Hepatocyte (in vitro differentiated cells): ENCODE data around the gene SNRNP25.
"Not testable (repeated sequence)": the region's sequence is repeated elsewhere in the genome, so short reads cannot be mapped to it uniquely, and the experiment has no call there.

ENCODE experiments used
- EZH2 ChIP-seq: fragments of 200-600 bp; sonication (generic); IDR thresholded peaks from 2 replicates; pipeline ENCODE4 v1.6.1; 2016; ENCODE audit warnings: antibody characterized with exemption, mild to moderate bottlenecking, borderline replicate concordance
- EZH2phosphoT487 ChIP-seq: fragments of 200-600 bp; sonication (generic); IDR thresholded peaks from one replicate; pipeline ENCODE4 v1.6.1; 2018; ENCODE audit warnings: antibody characterized with exemption, mild to moderate bottlenecking, low read depth, moderate library complexity; ENCODE audit not compliant: unreplicated experiment, severe bottlenecking
- TF ChIP-seq, protein P1 (sequence below): fragments of 200-600 bp; sonication (generic); IDR thresholded peaks from 2 replicates; pipeline ENCODE4 v1.5.1; 2016; ENCODE audit warnings: antibody characterized with exemption, mild to moderate bottlenecking; ENCODE audit not compliant: poor library complexity

DNA sequence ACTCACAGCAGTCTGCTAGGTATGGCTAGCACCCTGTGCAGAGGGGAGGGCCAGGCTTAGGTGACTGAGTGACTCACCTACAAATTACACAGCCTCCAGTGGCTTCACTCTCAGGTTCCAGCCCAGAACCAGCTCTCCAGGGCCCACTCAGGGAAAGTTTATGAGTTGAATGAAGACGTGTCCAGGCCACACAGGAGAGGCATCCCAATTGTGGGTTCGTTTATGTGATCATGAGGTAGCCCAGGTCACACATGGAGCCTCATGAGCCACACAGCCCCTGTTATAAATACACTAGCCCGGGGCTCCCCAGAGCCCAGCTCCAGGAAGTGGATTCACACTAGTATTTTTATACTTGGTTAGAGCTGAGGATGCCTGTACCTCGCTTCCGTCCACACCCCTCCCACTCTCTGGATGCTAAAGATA, 27.7 kb upstream of the SNRNP25 start:
- TF ChIP-seq, protein P1, sequence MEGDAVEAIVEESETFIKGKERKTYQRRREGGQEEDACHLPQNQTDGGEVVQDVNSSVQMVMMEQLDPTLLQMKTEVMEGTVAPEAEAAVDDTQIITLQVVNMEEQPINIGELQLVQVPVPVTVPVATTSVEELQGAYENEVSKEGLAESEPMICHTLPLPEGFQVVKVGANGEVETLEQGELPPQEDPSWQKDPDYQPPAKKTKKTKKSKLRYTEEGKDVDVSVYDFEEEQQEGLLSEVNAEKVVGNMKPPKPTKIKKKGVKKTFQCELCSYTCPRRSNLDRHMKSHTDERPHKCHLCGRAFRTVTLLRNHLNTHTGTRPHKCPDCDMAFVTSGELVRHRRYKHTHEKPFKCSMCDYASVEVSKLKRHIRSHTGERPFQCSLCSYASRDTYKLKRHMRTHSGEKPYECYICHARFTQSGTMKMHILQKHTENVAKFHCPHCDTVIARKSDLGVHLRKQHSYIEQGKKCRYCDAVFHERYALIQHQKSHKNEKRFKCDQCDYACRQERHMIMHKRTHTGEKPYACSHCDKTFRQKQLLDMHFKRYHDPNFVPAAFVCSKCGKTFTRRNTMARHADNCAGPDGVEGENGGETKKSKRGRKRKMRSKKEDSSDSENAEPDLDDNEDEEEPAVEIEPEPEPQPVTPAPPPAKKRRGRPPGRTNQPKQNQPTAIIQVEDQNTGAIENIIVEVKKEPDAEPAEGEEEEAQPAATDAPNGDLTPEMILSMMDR: not testable (repeated sequence)
- not testable (repeated sequence) for TF ChIP-seq EZH2, EZH2phosphoT487
